LNCaP clone FGC (cell line): ENCODE results near the gene LRRK1.

Experiments
- DNase-seq: peaks from one replicate; pipeline ENCODE4 v3.0.0-alpha.2; 2011; ENCODE audit warnings: low read depth
- H3K4me3 ChIP-seq: 2 replicates; pipeline ENCODE4 v1.5.1; 2011; ENCODE audit warnings: mild to moderate bottlenecking, low read depth, low read length, control low read depth
- CTCF ChIP-seq: IDR thresholded peaks from 2 replicates; pipeline ENCODE4 v1.5.1; 2012; ENCODE audit warnings: mild to moderate bottlenecking; ENCODE audit not compliant: control insufficient read depth, insufficient read depth; ENCODE audit errors: extremely low read depth

Gene LRRK1

GRCh38 chr15:101024706-101025500 lies 105.7 kb downstream of the LRRK1 start:
- TF ChIP-seq CTCF, result no peak
- no peak for DNase-seq
- no peak overlapping the region for H3K4me3 ChIP-seq

DNA sequence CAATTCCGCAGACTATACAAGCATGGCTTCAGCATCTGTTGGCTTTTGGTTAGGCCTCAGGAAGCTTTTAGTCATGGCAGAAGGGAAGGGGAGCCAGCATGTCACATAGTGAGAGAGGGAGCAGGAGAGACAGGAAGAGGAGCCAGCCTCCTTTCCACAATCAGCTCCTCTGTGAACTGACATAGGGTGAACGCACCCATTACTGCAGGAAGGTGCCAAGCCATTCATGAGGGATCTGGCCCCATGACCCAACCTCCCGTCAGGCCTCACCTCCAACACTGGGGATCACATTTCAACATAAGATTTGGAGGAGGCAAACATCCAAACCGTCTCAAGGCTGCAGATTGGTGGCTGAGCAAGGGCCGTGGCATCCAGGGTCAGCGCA lies 106.3 kb downstream of the LRRK1 start:
- DNase-seq, result no peak
- H3K4me3 ChIP-seq, result no peak overlapping the region
- TF ChIP-seq CTCF, result no peak

- no peak for TF ChIP-seq CTCF
- no peak for DNase-seq
- no peak overlapping the region for H3K4me3 ChIP-seq
Observed at GRCh38 chr15:101025896-101026631, 106.9 kb downstream of the LRRK1 start.

DNA sequence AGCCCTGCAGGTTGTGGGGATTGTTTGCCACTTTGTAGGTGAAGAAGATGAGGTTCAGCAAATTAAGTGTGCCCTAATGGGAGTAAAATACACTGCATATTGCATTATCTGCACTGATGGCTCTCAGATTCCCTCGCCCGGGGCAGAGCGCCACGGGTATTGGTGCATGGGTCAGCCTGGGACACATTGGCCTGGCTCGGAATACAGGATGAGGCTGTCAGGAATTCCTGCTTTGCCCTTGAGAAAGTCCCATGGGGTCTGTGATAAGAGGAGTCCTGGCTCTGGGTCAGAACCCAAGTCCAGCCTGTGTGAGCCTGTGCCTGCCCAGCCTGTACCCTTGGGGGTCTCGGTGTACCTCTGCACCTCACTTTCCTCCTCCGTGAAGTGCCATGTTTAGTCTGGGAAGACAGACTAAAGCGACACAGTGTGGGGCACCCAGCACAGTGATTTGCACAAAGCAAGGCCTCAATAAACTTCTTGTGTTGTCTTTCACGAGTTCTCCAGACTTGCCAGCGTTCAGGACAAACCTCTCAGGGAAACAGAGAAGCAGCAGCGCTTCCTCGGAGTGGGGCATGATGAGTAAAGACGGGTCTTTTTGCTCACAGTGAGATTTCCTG lies 107.6 kb downstream of the LRRK1 start:
- no peak for DNase-seq
- no peak overlapping the region for H3K4me3 ChIP-seq
- TF ChIP-seq CTCF, result no peak

- DNase-seq, result no peak
- no peak overlapping the region for H3K4me3 ChIP-seq
- TF ChIP-seq CTCF, result no peak
Observed at GRCh38 chr15:101027273-101027901, 108.2 kb downstream of the LRRK1 start.

- H3K4me3 ChIP-seq, result no peak overlapping the region
- no peak for TF ChIP-seq CTCF
- no peak for DNase-seq
Observed at GRCh38 chr15:101027920-101028319, 108.8 kb downstream of the LRRK1 start.
